HG03139 (cell line): ENCODE data around the gene LASP1.
"Not testable (repeated sequence)": the region's sequence is repeated elsewhere in the genome, so short reads cannot be mapped to it uniquely, and the experiment has no call there.

Experiments
- ATAC-seq: cut with Tn5 transposase; IDR thresholded peaks from one replicate; pipeline ENCODE4 v1.9.1; 2021; ENCODE audit not compliant: unreplicated experiment

Gene LASP1

GRCh38 chr17:38925263-38925995 lies 55.6 kb downstream of the LASP1 start, which contains the start of gene LASP1NB:
TSS of gene LASP1NB (plus strand) at chr17:38925614.
- ATAC-seq = no peak

- no peak for ATAC-seq
Observed at GRCh38 chr17:38926293-38927070, 56.6 kb downstream of the LASP1 start.

GRCh38 chr17:38930782-38931181 lies 60.9 kb downstream of the LASP1 start:
- not testable (repeated sequence) for ATAC-seq

- ATAC-seq = not testable (repeated sequence)
Observed at GRCh38 chr17:38933962-38934361, 64.1 kb downstream of the LASP1 start.

GRCh38 chr17:38939987-38940386 lies 70.1 kb downstream of the LASP1 start:
- no peak for ATAC-seq

- ATAC-seq = no peak
Observed at GRCh38 chr17:38940404-38940803, 70.5 kb downstream of the LASP1 start.

- ATAC-seq = no peak
Observed at GRCh38 chr17:38942696-38943334, 73.0 kb downstream of the LASP1 start.

- no peak for ATAC-seq
Observed at GRCh38 chr17:38943607-38944006, 73.7 kb downstream of the LASP1 start.

GRCh38 chr17:38947189-38947588 lies 77.3 kb downstream of the LASP1 start:
- no peak for ATAC-seq

- not testable (repeated sequence) for ATAC-seq
Observed at GRCh38 chr17:38953800-38954199, 83.9 kb downstream of the LASP1 start.

- ATAC-seq = no peak
Observed at GRCh38 chr17:38958326-38958725, 88.5 kb downstream of the LASP1 start.

GRCh38 chr17:38958756-38959155 lies 88.9 kb downstream of the LASP1 start:
- no peak for ATAC-seq

- no peak for ATAC-seq
Observed at GRCh38 chr17:38959508-38959907, 89.7 kb downstream of the LASP1 start.

GRCh38 chr17:38960402-38960801 lies 90.5 kb downstream of the LASP1 start:
- ATAC-seq = no peak

GRCh38 chr17:38961413-38961812 lies 91.6 kb downstream of the LASP1 start:
- no peak for ATAC-seq

- ATAC-seq = no peak
Observed at GRCh38 chr17:38967290-38967738, 97.5 kb downstream of the LASP1 start, which contains the start of gene FBXO47. TSS of gene FBXO47 (minus strand) at chr17:38967403. CDS start at chr17:38963025, 4,378 bp downstream.

GRCh38 chr17:38969281-38969680 lies 99.4 kb downstream of the LASP1 start:
- no peak for ATAC-seq

- no peak for ATAC-seq
Observed at GRCh38 chr17:38970128-38970527, 100.3 kb downstream of the LASP1 start.

GRCh38 chr17:38970804-38971203 lies 100.9 kb downstream of the LASP1 start:
- ATAC-seq = no peak
